HepG2 (cell line): ENCODE measurements around the gene PKLR. TPM values are rescaled to one million over a fixed set of nuclear protein-coding genes. Genes with fewer than 3 reads are reported as not detected.
A peak's percentile ranks its signal among the peaks of the same experiment; 100 is the strongest.

Experiments
- BCLAF1 ChIP-seq: fragments of 450-650 bp; IDR thresholded peaks from 2 replicates; pipeline ENCODE4 v1.6.1; 2017; ENCODE audit warnings: mild to moderate bottlenecking
- CBX2 ChIP-seq, 2 experiments: fragments of 200-600 bp in 1 of 2; sonication (generic); formaldehyde crosslinking in 1 of 2; IDR thresholded peaks; 2 replicates each; pipeline versions ENCODE4 v1.7.0 to v1.8.1; 2018 to 2022; ENCODE audit warnings: low read depth in 2 of 2, low read length in 1 of 2, mild to moderate bottlenecking in 1 of 2, missing genetic modification reagents in 1 of 2
- EHMT2 ChIP-seq: fragments of 200-600 bp; sonication (generic); IDR thresholded peaks from 2 replicates; pipeline ENCODE4 v1.7.0; 2017; ENCODE audit warnings: antibody characterized with exemption, low read depth, low read length, borderline replicate concordance
- EZH2 ChIP-seq: conservative IDR thresholded peaks from 2 replicates; pipeline ENCODE4 v1.6.1; 2012; ENCODE audit warnings: mild to moderate bottlenecking, low read depth, low read length, moderate library complexity
- FOXA3 ChIP-seq: IDR thresholded peaks from 2 replicates; pipeline ENCODE4 v1.6.1; 2016; ENCODE audit warnings: missing genetic modification reagents, missing compliant biosample characterization
- IKZF4 ChIP-seq: sonication (generic); formaldehyde crosslinking; IDR thresholded peaks from 2 replicates; pipeline ENCODE4 v1.5.1; 2020; ENCODE audit warnings: borderline replicate concordance, mild to moderate bottlenecking, low read depth, missing genetic modification reagents; ENCODE audit errors: not compliant biosample characterization
- KDM2A ChIP-seq: sonication (generic); formaldehyde crosslinking; IDR thresholded peaks from 2 replicates; pipeline ENCODE4 v1.4.0; 2020; ENCODE audit warnings: low read depth, missing genetic modification reagents, borderline replicate concordance
- KLF16 ChIP-seq, 2 experiments: sonication (generic) in 1 of 2; formaldehyde crosslinking in 1 of 2; IDR thresholded peaks; 2 replicates each; pipeline versions ENCODE4 v1.6.1 to v1.8.0; 2016 to 2023; ENCODE audit warnings: missing genetic modification reagents in 2 of 2, missing compliant biosample characterization in 1 of 2
- MTA3 ChIP-seq: sonication (generic); formaldehyde crosslinking; IDR thresholded peaks from 2 replicates; pipeline ENCODE4 v1.4.0; 2020; ENCODE audit warnings: missing genetic modification reagents
- NFYB ChIP-seq: sonication (generic); formaldehyde crosslinking; IDR thresholded peaks from 2 replicates; pipeline ENCODE4 v1.4.0; 2020; ENCODE audit warnings: missing genetic modification reagents
- NR1H2 ChIP-seq: sonication (generic); formaldehyde crosslinking; IDR thresholded peaks from 2 replicates; pipeline ENCODE4 v1.8.1; 2022; ENCODE audit warnings: low read depth, missing genetic modification reagents, borderline replicate concordance
- RFXAP ChIP-seq: sonication (generic); formaldehyde crosslinking; IDR thresholded peaks from 2 replicates; pipeline ENCODE4 v1.4.0; 2020; ENCODE audit warnings: missing genetic modification reagents, borderline replicate concordance
- SIX4 ChIP-seq: sonication (generic); formaldehyde crosslinking; IDR thresholded peaks from 2 replicates; pipeline ENCODE4 v1.4.0; 2020; ENCODE audit warnings: missing genetic modification reagents
- SNAI1 ChIP-seq: sonication (generic); formaldehyde crosslinking; IDR thresholded peaks from 2 replicates; pipeline ENCODE4 v1.5.0; 2020; ENCODE audit warnings: mild to moderate bottlenecking, missing genetic modification reagents, borderline replicate concordance
- TARDBP ChIP-seq: sonication (generic); formaldehyde crosslinking; IDR thresholded peaks from 2 replicates; pipeline ENCODE4 v1.8.0; 2022; ENCODE audit warnings: mild to moderate bottlenecking, missing genetic modification reagents
- TEAD3 ChIP-seq: optimal IDR thresholded peaks from 2 replicates; pipeline ENCODE3; 2016; ENCODE audit warnings: borderline replicate concordance
- ZNF101 ChIP-seq: sonication (generic); formaldehyde crosslinking; IDR thresholded peaks from 2 replicates; pipeline ENCODE4 v1.4.0; 2020; ENCODE audit warnings: mild to moderate bottlenecking, low read depth, missing genetic modification reagents, borderline replicate concordance
- ZNF263 ChIP-seq: sonication (generic); formaldehyde crosslinking; IDR thresholded peaks from 2 replicates; pipeline ENCODE4 v1.4.0; 2020; ENCODE audit warnings: missing genetic modification reagents
- ZNF333 ChIP-seq: sonication (generic); formaldehyde crosslinking; IDR thresholded peaks from 2 replicates; pipeline ENCODE4 v1.4.0; 2020; ENCODE audit warnings: mild to moderate bottlenecking, missing genetic modification reagents, borderline replicate concordance
- ZNF34 ChIP-seq: sonication (generic); formaldehyde crosslinking; IDR thresholded peaks from 2 replicates; pipeline ENCODE4 v1.4.0; 2020; ENCODE audit warnings: mild to moderate bottlenecking, missing genetic modification reagents, borderline replicate concordance
- ZNF512 ChIP-seq: sonication (generic); formaldehyde crosslinking; IDR thresholded peaks from 2 replicates; pipeline ENCODE4 v1.4.0; 2020; ENCODE audit warnings: mild to moderate bottlenecking, missing genetic modification reagents
- ZNF7 ChIP-seq: IDR thresholded peaks from 2 replicates; pipeline ENCODE4 v1.6.1; 2016; ENCODE audit warnings: missing biosample characterization, missing genetic modification reagents
- polyA plus RNA-seq, 8 experiments: library from polyadenylated mRNA; depleted of rRNA in 3 of 8; stranded (reverse) in 7 of 8; unstranded in 1 of 8; fragments of >200 nt; fragmentation: Illumina TruSeq in 4 of 8; extraction: Trizol in 4 of 8; gene quantifications; 2 replicates each; pipeline versions ENCODE4 v1.2.1 to v1.2.3, GENCODE V29; 2011 to 2016; ENCODE audit warnings: low read depth in 4 of 8, missing spikeins in 1 of 8, mixed read lengths in 1 of 8; ENCODE audit not compliant: insufficient read depth in 1 of 8
- total RNA-seq, 5 experiments: library from RNA; depleted of rRNA; stranded (reverse); fragments of >200 nt; fragmentation: Illumina TruSeq; extraction: Trizol; gene quantifications; 2 replicates each; pipeline ENCODE4 v1.2.3, GENCODE V29; 2016; ENCODE audit warnings: low read depth in 1 of 5
- TF ChIP-seq, protein P1 (sequence below): sonication (generic); formaldehyde crosslinking; IDR thresholded peaks from 2 replicates; pipeline ENCODE4 v1.4.0; 2020; ENCODE audit warnings: missing genetic modification reagents
- TF ChIP-seq, protein P2 (sequence below): sonication (generic); formaldehyde crosslinking; IDR thresholded peaks from 2 replicates; pipeline ENCODE4 v1.4.0; 2020; ENCODE audit warnings: mild to moderate bottlenecking, missing genetic modification reagents

Gene PKLR
- total and polyA plus RNA-seq, 2 of the 13 experiments (the other 11 are each of a cell fraction or from before 2014, with no cell fraction given): 10.3 to 29.3 TPM

- no peak for TF ChIP-seq BCLAF1
- TF ChIP-seq, protein P1, sequence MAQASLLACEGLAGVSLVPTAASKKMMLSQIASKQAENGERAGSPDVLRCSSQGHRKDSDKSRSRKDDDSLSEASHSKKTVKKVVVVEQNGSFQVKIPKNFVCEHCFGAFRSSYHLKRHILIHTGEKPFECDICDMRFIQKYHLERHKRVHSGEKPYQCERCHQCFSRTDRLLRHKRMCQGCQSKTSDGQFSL (CRISPR knock-in tag): no peak
- TF ChIP-seq KLF16 (CRISPR knock-in tag; IDR thresholded peaks at IDR 0.05): peak in 1 of 2 experiments; percentile 57; a peak in 1 of 4 replicates
- no peak for TF ChIP-seq TARDBP (CRISPR knock-in tag)
- TF ChIP-seq ZNF263 (CRISPR knock-in tag): no peak
- TF ChIP-seq MTA3: no peak
- 0 out of 2 replicates have a peak, but pooled peaks have one; percentile 27 for TF ChIP-seq KDM2A (CRISPR knock-in tag)
- TF ChIP-seq RFXAP (CRISPR knock-in tag): no peak
- TF ChIP-seq NFYB (CRISPR knock-in tag): no peak
- TF ChIP-seq NR1H2: no peak
- TF ChIP-seq ZNF7 (CRISPR knock-in tag): no peak
- TF ChIP-seq FOXA3: 0 out of 2 replicates have a peak, but pooled peaks have one; percentile 19
- TF ChIP-seq, protein P2, sequence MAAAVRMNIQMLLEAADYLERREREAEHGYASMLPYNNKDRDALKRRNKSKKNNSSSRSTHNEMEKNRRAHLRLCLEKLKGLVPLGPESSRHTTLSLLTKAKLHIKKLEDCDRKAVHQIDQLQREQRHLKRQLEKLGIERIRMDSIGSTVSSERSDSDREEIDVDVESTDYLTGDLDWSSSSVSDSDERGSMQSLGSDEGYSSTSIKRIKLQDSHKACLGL (CRISPR knock-in tag): no peak
- peak; percentile 70; the same call in 1 of the 2 replicates for TF ChIP-seq SNAI1
- no peak for TF ChIP-seq ZNF34
- TF ChIP-seq ZNF512 (CRISPR knock-in tag): no peak
- no peak for TF ChIP-seq CBX2 (IDR thresholded peaks at IDR 0.05; ENCODE audit: low read depth, low read length)
- TF ChIP-seq CBX2 (CRISPR knock-in tag; IDR thresholded peaks at IDR 0.05; ENCODE audit: low read depth): no peak
- peak; percentile 69; the same call in 1 of the 2 replicates for TF ChIP-seq EHMT2
- TF ChIP-seq TEAD3 (CRISPR knock-in tag): peak; percentile 33
- TF ChIP-seq ZNF101 (CRISPR knock-in tag): no peak
- no peak for TF ChIP-seq EZH2
- peak; percentile 38 for TF ChIP-seq IKZF4 (CRISPR knock-in tag)
- TF ChIP-seq SIX4: 0 out of 2 replicates have a peak, but pooled peaks have one; percentile 20
- TF ChIP-seq ZNF333 (CRISPR knock-in tag): no peak
Measured at GRCh38 chr1:155277902-155278688, 23.1 kb downstream of the PKLR start (continued).
